IMR-90 (cell line): ENCODE results near the gene MMEL1. TPM values are rescaled to one million over a fixed set of nuclear protein-coding genes. Genes with fewer than 3 reads are reported as not detected.

ENCODE experiments used
- ATAC-seq: fragments of 200-7000 bp; cut with Tn5 transposase; 2 replicates; pipeline ENCODE4 v1.9.1; 2020; ENCODE audit warnings: low read depth, mild to moderate bottlenecking, moderate library complexity
- BruUV-seq: library from RNA; stranded (reverse); fragments of 400-500 nt; replicated peaks from 2 replicates; lab custom pipeline; 2021; lab: Mats Ljungman, UMichigan
- CTCF ChIA-PET: fragments of 300-600 bp; formaldehyde crosslinking; extraction: SDS; loops from one replicate; lab custom pipeline; 2021; ENCODE audit warnings: antibody characterized with exemption; lab: Yijun Ruan, JAX
- POLR2A ChIA-PET: fragments of 300-600 bp; sonication (Branson Sonifier 250); formaldehyde crosslinking; loops from one replicate; lab custom pipeline; 2022; ENCODE audit warnings: antibody characterized with exemption; ENCODE audit not compliant: unreplicated experiment; lab: Charles Lee
- DNase-seq: peaks from one replicate; pipeline ENCODE4 v3.0.0; 2013
- H2AFZ ChIP-seq: replicated peaks from 2 replicates; pipeline ENCODE3; 2013; ENCODE audit warnings: low read length, mild to moderate bottlenecking; ENCODE audit not compliant: poor library complexity
- H2AK5ac ChIP-seq: 2 replicates; pipeline ENCODE4 v1.6.1; 2013; ENCODE audit warnings: low read depth, low read length, inconsistent platforms
- H2AK9ac ChIP-seq: replicated peaks from 2 replicates; pipeline ENCODE3; 2013; ENCODE audit warnings: mild to moderate bottlenecking, low read depth, low read length, moderate library complexity; ENCODE audit not compliant: poor library complexity
- H2BK120ac ChIP-seq: 2 replicates; pipeline ENCODE4 v1.6.1; 2013; ENCODE audit warnings: low read depth, low read length, inconsistent platforms
- H2BK15ac ChIP-seq: 3 replicates; pipeline ENCODE4 v1.6.1; 2013; ENCODE audit warnings: low read depth, low read length, inconsistent platforms
- H2BK20ac ChIP-seq: 2 replicates; pipeline ENCODE4 v1.6.1; 2013; ENCODE audit warnings: low read depth, mild to moderate bottlenecking, inconsistent platforms, low read length, moderate library complexity
- H2BK5ac ChIP-seq: 2 replicates; pipeline ENCODE4 v1.6.1; 2013; ENCODE audit warnings: mild to moderate bottlenecking, low read depth, low read length, inconsistent platforms; ENCODE audit not compliant: poor library complexity, severe bottlenecking
- H3K14ac ChIP-seq: replicated peaks from 2 replicates; pipeline ENCODE4 v1.6.1; 2013; ENCODE audit warnings: low read depth, low read length, inconsistent platforms
- H3K18ac ChIP-seq: 2 replicates; pipeline ENCODE4 v1.6.1; 2013; ENCODE audit warnings: low read depth, low read length, control low read depth
- H3K23ac ChIP-seq: 2 replicates; pipeline ENCODE4 v1.6.1; 2013; ENCODE audit warnings: low read depth, low read length, inconsistent platforms
- H3K27ac ChIP-seq: 2 replicates; pipeline ENCODE4 v1.5.1; 2013; ENCODE audit warnings: mild to moderate bottlenecking, control low read depth, low read length; ENCODE audit not compliant: insufficient read depth
- H3K27me3 ChIP-seq: 2 replicates; pipeline ENCODE4 v1.6.1; 2013; ENCODE audit warnings: low read length; ENCODE audit not compliant: control insufficient read depth, insufficient read depth
- H3K36me3 ChIP-seq: 2 replicates; pipeline ENCODE4 v1.6.1; 2013; ENCODE audit warnings: low read length, mixed read lengths; ENCODE audit not compliant: control insufficient read depth, insufficient read depth
- H3K4ac ChIP-seq: 2 replicates; pipeline ENCODE4 v1.6.1; 2013; ENCODE audit warnings: low read depth, low read length, inconsistent platforms
- H3K4me1 ChIP-seq: 2 replicates; pipeline ENCODE4 v1.6.1; 2013; ENCODE audit warnings: low read length, mixed read lengths; ENCODE audit not compliant: control insufficient read depth, insufficient read depth
- H3K4me2 ChIP-seq: 2 replicates; pipeline ENCODE4 v1.6.1; 2013; ENCODE audit warnings: low read depth, mild to moderate bottlenecking, control low read depth, low read length, moderate library complexity
- H3K4me3 ChIP-seq: 2 replicates; pipeline ENCODE4 v1.5.1; 2013; ENCODE audit warnings: low read depth, mild to moderate bottlenecking, control low read depth, low read length, moderate library complexity; ENCODE audit not compliant: insufficient read depth
- H3K56ac ChIP-seq: 2 replicates; pipeline ENCODE4 v1.6.1; 2013; ENCODE audit warnings: low read length, inconsistent platforms; ENCODE audit not compliant: insufficient read depth; ENCODE audit errors: extremely low read depth
- H3K79me1 ChIP-seq, 2 experiments: 2 replicates each; pipeline ENCODE4 v1.6.1; 2013; ENCODE audit warnings: low read length in 2 of 2, inconsistent platforms in 1 of 2, low read depth in 1 of 2
- H3K9ac ChIP-seq: 2 replicates; pipeline ENCODE4 v1.6.1; 2013; ENCODE audit warnings: low read depth, low read length, control low read depth
- H3K9me1 ChIP-seq: 2 replicates; pipeline ENCODE4 v1.6.1; 2013; ENCODE audit warnings: low read length, inconsistent platforms; ENCODE audit not compliant: insufficient read depth
- H3K9me3 ChIP-seq: 2 replicates; pipeline ENCODE4 v1.6.1; 2013; ENCODE audit warnings: low read length; ENCODE audit not compliant: control insufficient read depth, insufficient read depth
- H4K20me1 ChIP-seq: 2 replicates; pipeline ENCODE4 v1.6.1; 2013; ENCODE audit warnings: low read length, inconsistent platforms; ENCODE audit not compliant: insufficient read depth
- H4K5ac ChIP-seq: 2 replicates; pipeline ENCODE4 v1.6.1; 2013; ENCODE audit warnings: mild to moderate bottlenecking, low read depth, low read length, control low read depth
- H4K8ac ChIP-seq, 2 experiments: 2 replicates each; pipeline ENCODE4 v1.6.1; 2013; ENCODE audit warnings: low read depth in 2 of 2, low read length in 2 of 2, control low read depth in 1 of 2, inconsistent platforms in 1 of 2
- H4K91ac ChIP-seq: 2 replicates; pipeline ENCODE4 v1.6.1; 2013; ENCODE audit warnings: low read depth, low read length, inconsistent platforms; ENCODE audit not compliant: insufficient read depth
- BHLHE40 ChIP-seq: fragments of 150-350 bp; IDR thresholded peaks from 2 replicates; pipeline ENCODE4 v1.6.1; 2016; ENCODE audit warnings: mild to moderate bottlenecking, low read depth, low read length
- CEBPB ChIP-seq: IDR thresholded peaks from 2 replicates; pipeline ENCODE4 v1.6.1; 2012; ENCODE audit warnings: low read depth, low read length, improper control_type of control experiment
- CHD1 ChIP-seq: IDR thresholded peaks from 2 replicates; pipeline ENCODE4 v1.6.1; 2012; ENCODE audit warnings: low read depth, low read length, improper control_type of control experiment
- CTCF ChIP-seq: conservative IDR thresholded peaks from 2 replicates; pipeline ENCODE4 v1.5.1; 2012; ENCODE audit warnings: mild to moderate bottlenecking, low read depth, low read length, improper control_type of control experiment
- ELK1 ChIP-seq: fragments of 150-350 bp; IDR thresholded peaks from 2 replicates; pipeline ENCODE4 v1.6.1; 2016; ENCODE audit warnings: low read depth, mild to moderate bottlenecking, low read length, moderate library complexity, borderline replicate concordance
- FOS ChIP-seq: fragments of 150-350 bp; IDR thresholded peaks from 2 replicates; pipeline ENCODE4 v1.6.1; 2016; ENCODE audit warnings: low read depth, low read length
- MAFK ChIP-seq: IDR thresholded peaks from 2 replicates; pipeline ENCODE4 v1.6.1; 2012; ENCODE audit warnings: low read depth, low read length, improper control_type of control experiment
- MXI1 ChIP-seq: IDR thresholded peaks from 2 replicates; pipeline ENCODE4 v1.6.1; 2012; ENCODE audit warnings: low read depth, mild to moderate bottlenecking, low read length, moderate library complexity, borderline replicate concordance
- NFE2L2 ChIP-seq: fragments of 150-350 bp; IDR thresholded peaks from 2 replicates; pipeline ENCODE4 v1.6.1; 2016; ENCODE audit warnings: low read depth, mild to moderate bottlenecking, low read length
- POLR2A ChIP-seq: IDR thresholded peaks from 2 replicates; pipeline ENCODE4 v1.6.1; 2012; ENCODE audit warnings: mild to moderate bottlenecking, low read depth, low read length
- RAD21 ChIP-seq: IDR thresholded peaks from 2 replicates; pipeline ENCODE4 v1.6.1; 2012; ENCODE audit warnings: low read length, improper control_type of control experiment
- RCOR1 ChIP-seq: IDR thresholded peaks from 2 replicates; pipeline ENCODE4 v1.6.1; 2012; ENCODE audit warnings: mild to moderate bottlenecking, low read length, improper control_type of control experiment; ENCODE audit not compliant: insufficient replicate concordance
- RFX5 ChIP-seq: IDR thresholded peaks from 2 replicates; pipeline ENCODE4 v1.8.0; 2012; ENCODE audit warnings: low read depth, mild to moderate bottlenecking, low read length, moderate library complexity
- SMC3 ChIP-seq: fragments of 150-350 bp; IDR thresholded peaks from 2 replicates; pipeline ENCODE4 v1.6.1; 2016; ENCODE audit warnings: low read depth, mild to moderate bottlenecking, antibody characterized with exemption, low read length, moderate library complexity
- WGBS, 2 experiments: methylation state at CpG; one replicate each; pipeline versions ENCODE4 v1.1.5 to v1.1.7; 2013; ENCODE audit warnings: missing lambda C conversion rate in 2 of 2; ENCODE audit not compliant: insufficient read length in 1 of 2; ENCODE audit errors: extremely low coverage in 2 of 2; 5-methylcytosine and 5-hydroxymethylcytosine counted together
- dilution Hi-C: fragments of 300-500 bp; cut with HindIII; formaldehyde crosslinking; loops from one replicate; pipeline ENCODE4 v1.14.3; 2018; ENCODE audit warnings: low sequenced_read_pairs; ENCODE audit not compliant: unreplicated experiment
- in situ Hi-C: fragments of 300-500 bp; cut with MboI; formaldehyde crosslinking; loops from 3 replicates; pipeline ENCODE4 v1.14.3; 2019; ENCODE audit warnings: low sequenced_read_pairs, inconsistent platforms, mixed read lengths
- intact Hi-C: fragments of 100-400 bp; cut with micrococcal nuclease; formaldehyde crosslinking; loops from 2 replicates; pipeline ENCODE4 v1.10.0; 2022
- polyA plus RNA-seq, 3 experiments: library from polyadenylated mRNA; depleted of rRNA; stranded (reverse); fragments of >200 nt; gene quantifications; 2 replicates each; pipeline ENCODE4 v1.2.3, GENCODE V29; 2012; ENCODE audit warnings: low replicate concordance in 1 of 3
- total RNA-seq: library from RNA; depleted of rRNA; stranded (reverse); fragments of >200 nt; gene quantifications from 2 replicates; pipeline ENCODE4 v1.2.3, GENCODE V29; 2012
- TF ChIP-seq, protein P1 (sequence below): fragments of 150-350 bp; IDR thresholded peaks from 2 replicates; pipeline ENCODE4 v1.6.1; 2017; ENCODE audit warnings: mild to moderate bottlenecking, antibody characterized with exemption, low read length, low read depth

The MMEL1 gene
- total and polyA plus RNA-seq, 2 of the 4 experiments (the other 2 are of a cell fraction), result under 0.01 to 0.12 TPM

GRCh38 chr1:2644591-2645101, 11.8 kb upstream of the MMEL1 start:
- ChIA-PET POLR2A (no interaction called here), CTCF (no interaction called here)
- no peak for ATAC-seq
- no peak overlapping the region for H2AK5ac ChIP-seq
- no peaks in the 10 kb centered on the region; a peak in 1 of 4 replicates for H3K79me1 ChIP-seq
- no peak overlapping the region for H3K56ac ChIP-seq
- no peak overlapping the region for H2BK5ac ChIP-seq
- no peak overlapping the region for H3K18ac ChIP-seq
- BruUV-seq, result no TSS peak
- H2AK9ac ChIP-seq, result no peak overlapping the region
- no peak overlapping the region for H3K9ac ChIP-seq
- H4K8ac ChIP-seq, result no peak overlapping the region
- no peak for DNase-seq
- no peak overlapping the region for H4K91ac ChIP-seq
- H4K5ac ChIP-seq, result no peak overlapping the region
- no peaks in the 10 kb centered on the region for H4K20me1 ChIP-seq
- no peak overlapping the region for H3K4me2 ChIP-seq
- H2BK15ac ChIP-seq, result no peak overlapping the region
- intact Hi-C loops, result no loop called here
- dilution Hi-C loops, result no loop called here
- H3K4me1 ChIP-seq, result no peaks in the 10 kb centered on the region
- H3K9me3 ChIP-seq, result peaks cover 4% of the 10 kb centered on the region
- no peak overlapping the region for H3K14ac ChIP-seq
- no peak overlapping the region for H2BK120ac ChIP-seq
- H3K23ac ChIP-seq, result no peak overlapping the region
- no peak overlapping the region for H2AFZ ChIP-seq
- no peak overlapping the region for H3K4me3 ChIP-seq
- TF ChIP-seq SMC3 (no peak), FOS (no peak), MXI1 (no peak), NFE2L2 (no peak), POLR2A (no peak), MAFK (no peak), ELK1 (no peak), RCOR1 (no peak), CHD1 (no peak), BHLHE40 (no peak), RAD21 (no peak), RFX5 (no peak), CEBPB (no peak), CTCF (no peak)
- TF ChIP-seq, protein P1, sequence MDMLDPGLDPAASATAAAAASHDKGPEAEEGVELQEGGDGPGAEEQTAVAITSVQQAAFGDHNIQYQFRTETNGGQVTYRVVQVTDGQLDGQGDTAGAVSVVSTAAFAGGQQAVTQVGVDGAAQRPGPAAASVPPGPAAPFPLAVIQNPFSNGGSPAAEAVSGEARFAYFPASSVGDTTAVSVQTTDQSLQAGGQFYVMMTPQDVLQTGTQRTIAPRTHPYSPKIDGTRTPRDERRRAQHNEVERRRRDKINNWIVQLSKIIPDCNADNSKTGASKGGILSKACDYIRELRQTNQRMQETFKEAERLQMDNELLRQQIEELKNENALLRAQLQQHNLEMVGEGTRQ, result no peak
- in situ Hi-C loops, result no loop called here
- no peak overlapping the region for H2BK20ac ChIP-seq
- no CpG with 5 or more reads among the region's 12 CpGs for WGBS, 2 experiments
- no peaks in the 10 kb centered on the region for H3K27me3 ChIP-seq
- no peak overlapping the region for H3K27ac ChIP-seq
- H3K9me1 ChIP-seq, result no peaks in the 10 kb centered on the region
- no peaks in the 10 kb centered on the region for H3K36me3 ChIP-seq
- H3K4ac ChIP-seq, result no peak overlapping the region
